ENCODE measurements around the gene ABCC6. TPM values are rescaled to one million over a fixed set of nuclear protein-coding genes. Genes with fewer than 3 reads are reported as not detected.

The ABCC6 gene
- total and polyA plus RNA-seq, 2 of the 13 experiments (the other 11 are each of a cell fraction or from before 2014, with no cell fraction given) = 82.4 to 105 TPM

- TF ChIP-seq HNF1A (IDR thresholded peaks at IDR 0.05; ENCODE audit: low read depth) (no peak), HNF1A (CRISPR knock-in tag; IDR thresholded peaks at IDR 0.05; ENCODE audit: borderline replicate concordance) (no peak), ZNF446 (CRISPR knock-in tag; IDR thresholded peaks at IDR 0.05) (no peak), CEBPG (CRISPR knock-in tag; IDR thresholded peaks at IDR 0.05) (no peak), FOXA3 (CRISPR knock-in tag; IDR thresholded peaks at IDR 0.05) (no peak), ZNF773 (CRISPR knock-in tag; IDR thresholded peaks at IDR 0.05; ENCODE audit: borderline replicate concordance) (no peak), PRDM15 (CRISPR knock-in tag; IDR thresholded peaks at IDR 0.05) (no peak), ZFP90 (CRISPR knock-in tag; IDR thresholded peaks at IDR 0.05; ENCODE audit: borderline replicate concordance) (no peak), NAIF1 (CRISPR knock-in tag; IDR thresholded peaks at IDR 0.05; ENCODE audit: borderline replicate concordance) (no peak), TIGD3 (CRISPR knock-in tag; IDR thresholded peaks at IDR 0.05; ENCODE audit: borderline replicate concordance) (no peak), NBN (conservative IDR thresholded peaks at IDR 0.05) (0 out of 2 replicates have a peak, but pooled peaks have one; percentile 17), JDP2 (CRISPR knock-in tag; IDR thresholded peaks at IDR 0.05; ENCODE audit: borderline replicate concordance) (no peak), ZNF12 (CRISPR knock-in tag; IDR thresholded peaks at IDR 0.05) (no peak), ZNF652 (CRISPR knock-in tag; IDR thresholded peaks at IDR 0.05; ENCODE audit: borderline replicate concordance, low read depth) (no peak), ZBTB20 (CRISPR knock-in tag; IDR thresholded peaks at IDR 0.05; ENCODE audit: borderline replicate concordance, low read depth) (no peak), ZNF629 (CRISPR knock-in tag; conservative IDR thresholded peaks at IDR 0.05) (peak; percentile 7; the same call in 1 of the 2 replicates), ZNF761 (CRISPR knock-in tag; conservative IDR thresholded peaks at IDR 0.05) (no peak), ZBTB3 (CRISPR knock-in tag; IDR thresholded peaks at IDR 0.05; ENCODE audit: borderline replicate concordance, low read depth) (no peak), HNRNPK (IDR thresholded peaks at IDR 0.05; ENCODE audit: low read depth, low read length, poor library complexity, severe bottlenecking) (peak; percentile 91), PBX3 (CRISPR knock-in tag; IDR thresholded peaks at IDR 0.05; ENCODE audit: borderline replicate concordance) (no peak), ONECUT2 (CRISPR knock-in tag; IDR thresholded peaks at IDR 0.05) (no peak)
These were observed 65.1 kb downstream of the ABCC6 start (continued) for GRCh38 chr16:16158082-16158658.

All from HepG2 (cell line).